Stimulated activated CD8-positive, alpha-beta memory T cell treated with anti-CD3 and anti-CD28 coated beads, Interleukin-7, amount 100 ng/mL, for 4 hours (primary cell): ENCODE data around the gene OSCP1.

ENCODE experiments used
- DNase-seq, 2 donors: peaks; one replicate each; pipeline ENCODE4 v3.0.0-alpha.2; 2020; ENCODE audit warnings: low read depth in 2 of 2

OSCP1 gene

GRCh38 chr1:36382669-36383068 lies 67.6 kb downstream of the OSCP1 start:
- DNase-seq: no peak

DNA sequence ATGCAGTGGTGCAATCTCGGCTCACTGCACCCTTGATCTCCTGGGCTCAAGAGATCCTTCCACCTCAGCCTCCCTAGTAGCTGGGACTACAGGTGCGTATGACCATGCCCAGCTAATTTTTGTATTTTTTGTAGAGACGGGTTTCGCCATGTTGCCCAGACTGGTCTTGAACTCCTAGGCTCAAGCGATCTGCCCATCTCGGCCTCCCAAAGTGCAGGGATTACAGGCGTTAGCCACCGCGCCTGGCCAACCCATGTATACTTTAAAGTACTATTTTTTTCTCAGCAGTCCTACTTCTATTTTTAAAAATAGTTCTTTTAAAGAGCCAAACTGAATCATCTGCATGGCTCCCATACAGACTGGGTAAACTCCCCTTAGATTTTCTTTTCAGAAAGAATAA lies 68.0 kb downstream of the OSCP1 start:
- no peak for DNase-seq

DNA sequence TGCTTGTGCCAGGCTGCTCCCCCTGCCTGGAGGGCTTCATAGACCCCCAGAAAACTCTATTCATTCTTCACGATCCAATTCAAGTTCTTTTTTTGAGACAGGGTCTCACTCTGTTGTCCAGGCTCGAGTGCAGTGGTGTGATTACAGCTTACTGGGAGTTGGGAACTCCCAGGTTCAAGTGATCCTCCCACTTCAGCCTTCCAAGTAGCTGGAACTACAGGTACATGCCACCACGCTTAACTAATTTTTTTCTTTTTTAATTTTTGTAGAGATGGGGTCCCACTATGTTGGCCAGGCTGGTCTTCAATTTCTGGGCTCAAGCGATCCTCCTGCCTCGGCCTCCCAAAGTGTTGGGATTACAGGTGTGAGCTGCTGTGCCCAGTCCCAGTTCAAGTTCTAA lies 68.8 kb downstream of the OSCP1 start:
- DNase-seq: no peak

GRCh38 chr1:36380782-36381181 lies 69.5 kb downstream of the OSCP1 start:
- DNase-seq: no peak

DNA sequence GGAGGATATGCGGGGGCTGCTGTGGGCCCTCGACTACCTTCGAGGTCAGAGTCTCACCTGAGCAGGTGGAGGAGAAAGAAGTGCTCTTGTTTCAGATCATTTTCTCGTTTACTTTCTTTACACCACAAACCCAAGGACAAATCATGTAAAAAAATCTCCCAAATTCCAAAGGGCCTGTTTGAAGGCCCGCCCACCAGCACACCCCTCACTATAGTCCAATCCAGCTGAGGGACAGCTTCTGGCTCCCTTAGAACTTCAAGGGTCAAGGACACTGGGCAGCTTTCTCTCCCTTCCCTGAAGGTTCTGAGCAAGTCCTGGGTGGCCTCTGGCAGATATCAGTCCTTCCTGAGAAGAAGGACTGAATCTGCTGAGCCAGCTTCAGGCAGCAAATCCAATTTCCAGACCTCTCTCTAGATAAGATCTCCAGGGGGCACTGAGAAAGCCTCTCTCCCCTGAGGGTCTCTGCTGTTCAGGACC lies 70.1 kb downstream of the OSCP1 start:
- DNase-seq: no peak

DNA sequence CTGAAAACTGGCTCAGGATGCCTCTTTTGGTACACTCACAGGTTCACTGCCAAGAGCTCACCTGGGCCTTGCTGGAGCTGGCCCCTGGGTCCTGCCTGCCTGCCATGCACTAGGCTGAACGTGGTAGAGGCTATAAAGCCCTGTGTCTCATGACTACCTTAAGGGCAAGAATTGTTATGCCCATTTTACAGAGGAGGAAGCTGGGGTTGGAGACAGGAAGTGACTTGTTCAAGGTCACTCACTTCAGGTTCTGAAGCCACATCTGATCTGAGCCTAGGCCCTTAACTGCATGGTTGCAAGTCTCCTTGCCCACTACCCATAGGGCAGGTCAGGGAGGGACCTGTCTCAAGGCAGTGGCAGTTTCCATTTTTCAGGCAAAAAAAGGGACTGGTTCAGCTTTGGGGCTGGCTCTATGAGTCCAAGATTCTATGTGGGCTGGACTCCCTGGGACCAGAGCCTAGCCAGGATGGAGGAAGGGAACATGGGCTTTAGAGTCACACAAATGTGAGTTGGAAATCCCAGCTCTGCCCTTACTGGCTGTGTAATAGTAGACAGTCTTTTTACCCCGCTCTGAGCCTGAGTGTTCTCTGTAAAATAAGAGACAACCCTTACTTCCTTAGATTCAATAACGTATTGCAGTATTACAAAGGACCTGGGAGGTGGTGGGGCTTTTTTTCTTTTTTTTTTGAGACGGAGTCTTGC lies 72.3 kb downstream of the OSCP1 start:
- DNase-seq: no peak

- DNase-seq: no peak
These were observed 77.6 kb downstream of the OSCP1 start for GRCh38 chr1:36372617-36373016.

GRCh38 chr1:36369061-36369861 lies 81.0 kb downstream of the OSCP1 start:
- DNase-seq: peak; percentile 62 to 67
